Measurements from ENCODE around the gene ZDHHC22.

- TF ChIP-seq, protein P1, sequence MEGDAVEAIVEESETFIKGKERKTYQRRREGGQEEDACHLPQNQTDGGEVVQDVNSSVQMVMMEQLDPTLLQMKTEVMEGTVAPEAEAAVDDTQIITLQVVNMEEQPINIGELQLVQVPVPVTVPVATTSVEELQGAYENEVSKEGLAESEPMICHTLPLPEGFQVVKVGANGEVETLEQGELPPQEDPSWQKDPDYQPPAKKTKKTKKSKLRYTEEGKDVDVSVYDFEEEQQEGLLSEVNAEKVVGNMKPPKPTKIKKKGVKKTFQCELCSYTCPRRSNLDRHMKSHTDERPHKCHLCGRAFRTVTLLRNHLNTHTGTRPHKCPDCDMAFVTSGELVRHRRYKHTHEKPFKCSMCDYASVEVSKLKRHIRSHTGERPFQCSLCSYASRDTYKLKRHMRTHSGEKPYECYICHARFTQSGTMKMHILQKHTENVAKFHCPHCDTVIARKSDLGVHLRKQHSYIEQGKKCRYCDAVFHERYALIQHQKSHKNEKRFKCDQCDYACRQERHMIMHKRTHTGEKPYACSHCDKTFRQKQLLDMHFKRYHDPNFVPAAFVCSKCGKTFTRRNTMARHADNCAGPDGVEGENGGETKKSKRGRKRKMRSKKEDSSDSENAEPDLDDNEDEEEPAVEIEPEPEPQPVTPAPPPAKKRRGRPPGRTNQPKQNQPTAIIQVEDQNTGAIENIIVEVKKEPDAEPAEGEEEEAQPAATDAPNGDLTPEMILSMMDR (IDR thresholded peaks at IDR 0.05): no peak
- no peak for TF ChIP-seq POLR2A (IDR thresholded peaks at IDR 0.05)
Observed at GRCh38 chr14:77143071-77143470, 1.5 kb upstream of the ZDHHC22 start.

All from testis (tissue), 2 donors.